Renal pelvis (tissue), 4 donors: ENCODE data around the gene FUT2. TPM values are rescaled to one million over a fixed set of nuclear protein-coding genes. Genes with fewer than 3 reads are reported as not detected.
"Not testable (repeated sequence)": the region's sequence is repeated elsewhere in the genome, so short reads cannot be mapped to it uniquely, and the experiment has no call there.

Source experiments
- DNase-seq: peaks from one replicate; pipeline ENCODE4 v3.0.0-alpha.2; 2013
- polyA plus RNA-seq, 3 donors: library from polyadenylated mRNA; unstranded; fragments of 120-200 nt; gene quantifications; one replicate each; pipeline ENCODE4 v1.2.1, GENCODE V29; 2013; ENCODE audit not compliant: insufficient read length in 3 of 3

FUT2 gene
- polyA plus RNA-seq, 3 donors: 2.4 to 5.8 (median 3.3) TPM

DNA sequence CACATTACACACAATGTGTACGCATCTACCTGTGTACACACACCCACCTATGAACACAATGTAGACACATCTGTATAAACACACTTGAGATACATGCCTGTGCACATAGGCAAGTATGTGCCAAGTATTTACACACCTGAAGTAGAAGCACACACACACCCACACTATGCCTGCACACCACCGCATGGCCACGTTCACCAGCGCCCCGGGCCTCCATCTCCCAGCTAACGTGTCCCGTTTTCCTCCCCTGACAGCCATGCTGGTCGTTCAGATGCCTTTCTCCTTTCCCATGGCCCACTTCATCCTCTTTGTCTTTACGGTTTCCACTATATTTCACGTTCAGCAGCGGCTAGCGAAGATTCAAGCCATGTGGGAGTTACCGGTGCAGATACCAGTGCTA, 6.9 kb downstream of the FUT2 start:
- DNase-seq: no peak

DNA sequence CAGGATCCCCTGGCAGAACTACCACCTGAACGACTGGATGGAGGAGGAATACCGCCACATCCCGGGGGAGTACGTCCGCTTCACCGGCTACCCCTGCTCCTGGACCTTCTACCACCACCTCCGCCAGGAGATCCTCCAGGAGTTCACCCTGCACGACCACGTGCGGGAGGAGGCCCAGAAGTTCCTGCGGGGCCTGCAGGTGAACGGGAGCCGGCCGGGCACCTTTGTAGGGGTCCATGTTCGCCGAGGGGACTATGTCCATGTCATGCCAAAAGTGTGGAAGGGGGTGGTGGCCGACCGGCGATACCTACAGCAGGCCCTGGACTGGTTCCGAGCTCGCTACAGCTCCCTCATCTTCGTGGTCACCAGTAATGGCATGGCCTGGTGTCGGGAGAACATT, 7.5 kb downstream of the FUT2 start:
- DNase-seq: no peak

DNA sequence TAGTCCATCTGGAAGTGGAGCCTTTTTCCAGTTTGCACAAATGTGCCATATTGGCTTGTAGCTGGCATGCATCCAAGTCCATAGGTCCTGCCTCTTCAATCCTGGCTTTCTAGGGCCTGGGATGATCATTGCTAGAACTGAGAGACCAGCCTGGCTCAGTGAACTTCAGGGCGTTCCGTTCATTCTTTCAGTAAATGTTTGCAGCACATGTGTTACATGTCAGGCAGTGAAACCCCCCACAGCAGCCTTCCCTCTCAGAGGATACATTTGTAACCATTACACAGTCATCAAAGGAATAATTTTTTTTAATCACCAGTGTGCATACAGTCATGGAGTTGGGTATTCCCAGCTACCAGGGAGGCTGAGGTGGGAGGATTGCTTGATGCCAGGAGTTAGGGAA, 9.7 kb downstream of the FUT2 start:
- DNase-seq: no peak

DNA sequence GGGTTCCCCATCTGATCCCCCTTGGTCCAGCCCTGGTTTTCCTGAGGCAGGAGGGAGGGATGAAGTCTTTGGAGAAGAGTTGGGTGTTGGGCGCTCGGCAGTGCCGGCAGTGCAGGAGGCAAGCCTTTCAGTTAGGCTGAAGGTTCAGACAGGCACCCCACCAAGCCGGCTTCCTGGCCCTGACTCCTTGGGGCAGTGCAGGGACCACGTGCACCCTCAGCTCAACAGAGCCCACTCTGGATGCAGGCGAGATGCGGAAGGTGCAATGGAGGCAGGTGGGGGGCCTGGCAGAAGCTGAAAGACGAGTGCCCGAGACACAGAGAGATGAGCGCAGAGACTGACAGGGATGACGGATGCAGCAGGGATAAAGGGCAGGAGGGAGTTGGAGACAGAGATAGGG, 12.7 kb downstream of the FUT2 start:
- no peak for DNase-seq

DNA sequence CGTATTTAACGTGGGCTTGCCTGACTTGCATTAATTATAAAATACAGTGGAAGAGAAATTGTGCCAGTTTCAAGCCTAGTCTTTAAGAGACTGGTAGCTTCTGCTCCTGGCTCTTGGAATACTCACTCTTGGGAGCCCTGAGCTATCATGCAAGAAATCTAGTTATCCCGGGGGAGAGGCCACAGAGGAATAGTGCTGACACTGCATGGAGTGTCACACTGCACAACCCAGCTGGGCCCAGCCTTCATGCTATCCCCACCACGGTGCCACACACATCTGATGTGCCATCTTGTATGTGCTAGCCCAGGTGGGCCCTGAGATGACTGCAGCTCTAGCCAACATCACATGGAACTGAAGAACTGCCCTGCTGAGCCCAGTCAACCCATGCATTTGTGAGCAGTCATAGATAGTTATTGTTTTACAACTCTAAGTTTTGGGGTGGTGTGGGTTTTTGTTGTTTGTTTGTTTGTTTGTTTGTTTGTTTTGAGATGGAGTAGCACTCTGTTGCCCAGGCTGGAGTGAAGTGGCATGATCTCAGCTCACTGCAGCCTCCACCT, 15.4 kb downstream of the FUT2 start:
- no peak for DNase-seq

DNA sequence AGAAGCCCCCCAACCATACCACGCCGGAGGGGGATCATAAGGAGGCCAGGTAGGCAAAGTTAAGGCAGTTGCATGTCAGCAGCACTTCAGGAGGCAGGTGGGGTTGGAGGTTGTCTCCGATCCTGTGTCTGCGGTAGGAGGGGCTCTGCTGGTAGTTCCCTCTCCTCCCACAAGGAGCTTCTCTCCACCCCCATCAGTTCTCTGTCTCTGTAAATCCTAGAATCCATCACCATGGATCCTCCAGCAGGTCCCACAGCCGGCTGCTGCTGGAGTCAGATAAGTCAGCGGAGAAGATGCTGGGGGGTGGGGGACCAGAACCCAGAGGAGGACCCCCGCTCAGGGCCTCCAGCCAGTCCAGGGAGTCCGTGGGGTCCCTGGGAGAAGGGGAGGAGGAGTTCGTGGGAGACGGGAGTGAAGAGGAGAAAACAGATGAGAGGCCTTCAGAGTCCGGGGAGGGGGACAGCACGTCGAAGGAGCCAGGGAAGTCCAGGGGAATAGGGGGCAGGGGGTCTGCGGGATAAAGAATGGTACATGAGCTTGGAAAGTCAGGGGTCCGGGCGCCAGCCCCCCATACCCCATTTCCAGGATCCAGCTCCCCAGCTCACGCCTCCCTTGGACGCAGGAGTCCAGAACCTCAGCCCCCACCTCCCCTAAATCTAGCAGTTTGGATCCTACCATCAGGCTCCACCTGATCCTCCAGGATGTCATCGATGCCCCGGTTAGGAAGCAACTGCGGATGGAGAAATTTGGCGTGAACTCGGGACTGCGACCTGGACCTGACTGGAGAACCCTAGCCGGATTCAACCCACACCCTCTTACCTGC, 17.5 kb downstream of the FUT2 start:
- no peak for DNase-seq

DNA sequence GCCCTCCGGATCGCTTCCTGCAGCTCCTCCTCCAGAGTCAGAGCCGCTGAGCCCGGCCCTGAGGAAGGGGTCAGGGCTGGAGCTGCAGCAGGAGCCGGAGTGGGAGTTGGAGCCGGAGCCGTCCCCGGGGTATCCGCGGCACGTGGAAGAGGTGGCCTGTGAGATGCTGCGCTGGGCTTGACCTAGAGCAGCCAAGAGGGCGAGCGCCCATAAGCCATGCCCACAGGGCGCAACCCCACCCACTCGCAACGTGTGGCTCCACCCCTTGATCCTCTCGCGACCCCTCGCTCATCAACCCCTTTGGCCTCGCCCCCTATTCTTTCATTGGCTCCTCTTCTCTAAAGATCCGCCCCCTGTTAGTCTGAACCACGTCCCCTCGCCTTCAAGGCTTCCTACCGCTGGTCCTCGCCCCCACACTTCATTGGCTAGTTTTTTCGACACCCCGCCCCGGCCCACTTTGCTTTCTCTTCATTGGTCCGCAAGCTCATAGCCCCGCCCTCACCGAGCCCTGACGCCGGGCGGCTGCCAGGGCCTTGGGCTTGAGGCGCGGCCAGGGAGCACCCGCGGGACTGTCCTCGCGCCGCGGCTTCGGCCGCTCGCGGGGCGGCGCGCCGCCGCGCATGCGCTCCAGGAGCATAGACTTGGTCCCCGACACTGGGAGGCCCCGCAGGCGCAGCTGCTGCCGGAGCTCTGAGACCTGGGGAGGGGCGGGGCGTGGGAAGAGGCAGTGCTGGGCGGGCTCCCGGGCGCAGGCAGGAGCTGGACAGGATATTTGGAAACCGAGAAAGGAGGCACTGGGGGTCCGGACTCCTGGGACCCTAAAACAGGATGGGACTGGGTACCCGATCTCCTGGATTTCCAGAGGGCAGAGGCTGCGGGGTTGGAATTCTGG, 18.3 kb downstream of the FUT2 start:
- peak; percentile 100 for DNase-seq

DNA sequence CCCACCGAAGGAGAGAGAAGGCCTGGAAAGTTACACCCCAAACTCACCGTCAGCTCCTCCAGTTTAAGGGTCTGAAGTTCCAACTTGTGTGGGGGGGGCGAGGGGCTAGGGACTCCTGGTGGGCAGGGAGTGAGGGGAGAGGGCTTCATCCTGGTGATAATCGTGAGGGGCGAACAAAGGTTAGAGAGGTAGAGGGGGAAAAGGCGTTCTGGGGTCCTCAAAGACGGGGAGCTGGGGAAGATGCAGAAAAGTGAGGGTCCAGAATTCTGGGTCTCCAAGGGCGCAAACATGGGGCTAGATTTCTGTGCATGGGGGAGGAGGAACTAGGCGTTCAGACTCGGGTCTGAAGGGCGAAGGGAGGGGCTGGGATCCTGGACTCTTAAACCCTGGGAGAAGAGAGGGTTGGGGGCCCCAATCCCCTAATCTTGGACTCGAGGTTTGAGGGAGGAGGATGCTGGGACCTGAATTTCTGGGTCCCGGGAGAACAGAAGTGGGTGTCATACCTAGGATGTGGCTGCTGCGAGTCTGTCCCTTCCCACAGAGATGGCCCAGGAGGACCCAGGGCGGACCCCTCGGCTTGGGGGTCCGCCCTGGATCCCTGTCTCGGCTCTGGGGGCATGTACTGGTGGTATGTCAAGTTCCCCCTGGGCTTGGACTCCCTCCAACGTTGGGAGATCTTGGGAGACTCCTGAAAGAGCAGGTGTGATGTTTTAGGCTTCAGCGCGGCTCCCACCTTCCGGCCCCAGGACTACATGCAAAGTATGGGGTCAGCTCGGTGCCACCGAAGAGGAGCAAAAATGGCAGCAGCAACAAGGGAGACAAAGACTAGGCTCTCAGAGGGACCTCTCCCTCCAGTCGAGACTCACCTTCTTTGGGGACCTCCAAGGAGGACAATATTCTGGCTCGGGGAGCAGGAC, 19.2 kb downstream of the FUT2 start:
- DNase-seq: no peak

DNA sequence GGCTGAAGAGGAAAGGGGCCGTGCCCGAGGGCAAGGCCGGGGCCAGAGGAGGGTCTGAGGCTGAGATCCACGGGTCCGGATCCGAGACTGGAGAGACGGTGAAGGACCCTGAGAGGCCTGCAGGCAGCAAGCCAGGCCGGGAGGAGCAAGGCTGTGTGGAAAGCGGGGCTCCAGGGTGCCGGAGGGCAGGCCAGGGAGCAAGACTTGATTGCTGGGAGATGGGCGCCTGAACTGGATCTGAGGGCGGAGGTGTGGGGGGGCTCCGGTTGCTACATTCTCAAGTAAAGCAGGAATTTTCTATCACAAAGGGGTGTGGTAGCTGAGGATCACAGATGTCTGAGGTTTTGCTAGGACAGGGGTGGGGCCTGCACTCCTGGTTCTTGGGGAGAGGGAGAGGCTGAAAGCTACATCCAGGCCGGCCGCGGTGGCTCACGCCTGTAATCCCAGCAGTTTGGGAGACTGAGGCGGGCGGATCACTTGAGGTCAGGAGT, 20.0 kb downstream of the FUT2 start:
- DNase-seq: no peak

DNA sequence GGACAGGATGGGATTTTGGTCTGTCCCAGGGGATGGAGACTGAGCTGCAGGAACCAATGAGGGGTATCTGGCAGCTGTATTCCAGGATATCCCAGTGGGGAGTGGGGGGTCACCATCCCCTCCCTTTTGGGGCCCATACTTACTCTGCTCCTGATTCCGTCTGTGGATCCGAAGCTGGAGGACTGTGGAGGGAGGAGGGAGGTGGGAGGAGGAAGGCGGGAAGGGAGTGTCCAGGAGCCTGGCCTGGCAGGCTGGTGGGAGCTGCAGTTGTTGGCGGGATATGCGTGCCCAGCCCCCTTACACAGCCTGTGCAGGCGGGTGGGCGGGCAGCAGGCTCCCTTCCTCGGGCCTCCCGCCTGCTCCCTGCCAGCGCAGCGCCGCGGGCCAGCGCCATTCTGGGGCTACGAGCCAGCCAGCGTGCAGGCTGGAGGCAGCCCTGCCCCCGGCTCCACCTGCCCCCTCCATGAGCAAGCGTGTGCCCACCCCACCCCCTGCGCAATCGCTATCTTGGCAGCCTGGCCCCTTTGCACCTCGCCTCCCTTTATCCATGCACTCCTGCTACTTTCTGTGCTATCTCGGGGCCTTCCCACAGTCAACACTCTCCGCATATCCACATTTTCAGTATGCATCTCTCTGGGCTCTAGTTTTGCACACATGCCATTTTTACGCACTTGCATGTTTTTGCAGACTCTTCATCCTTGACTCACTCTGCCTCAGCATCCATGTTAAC, 21.0 kb downstream of the FUT2 start:
- DNase-seq: no peak

DNA sequence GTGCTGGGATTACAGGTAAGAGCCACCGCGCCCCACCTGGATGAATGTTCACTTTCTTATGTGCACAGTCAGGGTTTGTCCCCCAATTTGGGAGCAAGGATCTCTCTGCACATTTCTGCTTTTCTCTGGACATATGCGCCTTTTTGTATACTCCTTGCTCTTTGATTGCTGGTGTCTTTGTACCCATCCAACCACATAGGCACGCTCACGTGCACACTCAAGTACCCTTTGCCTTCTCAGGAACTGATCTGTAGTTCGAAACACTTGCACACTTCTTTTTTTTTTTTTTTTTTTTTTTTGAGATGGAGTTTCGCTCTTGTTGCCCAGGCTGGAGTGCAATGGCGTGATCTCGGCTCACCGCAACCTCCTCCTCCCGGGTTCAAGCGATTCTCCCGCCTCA, 22.3 kb downstream of the FUT2 start:
- DNase-seq: not testable (repeated sequence)

DNA sequence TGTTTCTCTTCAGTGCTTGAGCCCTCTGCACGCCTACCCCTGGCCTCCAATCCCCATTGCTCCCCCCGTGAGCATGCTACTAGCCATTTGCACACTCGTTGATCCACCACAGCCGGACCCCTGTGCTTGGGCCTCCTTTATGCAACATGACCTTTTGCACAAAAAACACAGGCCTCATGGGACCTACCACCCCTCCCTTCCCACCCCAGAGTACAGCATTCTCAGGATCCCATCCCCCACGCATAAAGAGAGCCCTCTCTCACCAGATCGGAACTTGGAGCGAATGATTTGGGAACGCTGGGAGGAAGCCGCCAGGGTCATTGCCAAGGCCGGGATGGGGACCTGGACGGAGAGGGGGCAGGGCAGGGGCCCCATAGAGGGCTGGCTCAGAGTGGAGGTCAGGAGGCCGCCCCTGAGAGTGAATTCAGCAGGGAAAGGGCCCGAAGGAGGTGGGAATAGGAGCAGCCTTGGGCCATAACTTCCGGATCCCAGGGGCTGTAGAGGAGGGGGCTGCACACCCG, 23.0 kb downstream of the FUT2 start:
- no peak for DNase-seq

DNA sequence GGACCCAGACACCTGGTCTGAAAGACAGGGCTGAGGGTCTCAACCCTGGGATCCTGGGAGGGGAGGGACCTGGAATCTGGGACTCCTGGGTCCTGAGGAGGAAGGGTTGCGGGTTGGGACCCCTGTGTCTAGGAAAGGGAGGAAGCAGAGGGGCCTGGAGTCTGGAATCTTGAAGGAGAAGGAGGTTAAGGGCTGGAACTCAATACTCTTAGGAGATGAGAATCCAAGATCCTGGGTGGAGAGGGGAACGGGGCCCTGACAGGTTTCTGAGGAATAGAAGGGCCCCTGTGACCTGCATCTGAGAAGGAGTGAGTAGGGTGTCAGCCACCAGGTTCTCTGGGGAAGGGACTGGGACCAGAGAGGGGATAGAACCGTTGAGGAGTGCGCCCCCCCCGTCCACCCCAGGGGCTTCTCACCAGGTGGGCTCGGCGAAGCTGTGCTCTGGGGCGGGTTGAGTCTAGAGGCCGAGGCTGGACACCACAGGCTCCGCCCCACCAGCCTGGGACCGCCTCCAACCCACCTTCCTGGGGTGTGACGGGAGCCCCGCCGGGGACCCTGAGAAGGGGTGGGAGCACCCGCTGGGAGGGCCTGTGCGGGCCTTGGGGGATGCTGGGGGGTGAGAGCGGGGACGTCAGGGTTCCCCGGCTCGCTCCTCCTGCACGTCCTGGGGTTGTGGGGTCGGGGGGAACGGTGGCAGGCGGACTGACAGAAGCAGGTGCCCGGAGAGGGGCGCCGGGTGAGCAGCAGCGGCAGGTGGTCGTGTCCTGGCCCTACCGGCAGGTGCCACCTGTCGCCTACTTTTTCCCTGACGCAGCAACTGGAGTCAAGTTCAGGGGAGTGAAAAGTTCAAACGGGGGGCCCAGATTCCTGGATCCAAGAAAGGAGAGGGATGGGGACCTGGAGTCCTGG, 23.7 kb downstream of the FUT2 start, which contains the start of gene MAMSTR:
Gene MAMSTR, minus strand, starts transcription at position 463 of the 909 bp plus-strand sequence. CDS start 694 bp downstream, outside the sequence.
- no peak for DNase-seq

DNA sequence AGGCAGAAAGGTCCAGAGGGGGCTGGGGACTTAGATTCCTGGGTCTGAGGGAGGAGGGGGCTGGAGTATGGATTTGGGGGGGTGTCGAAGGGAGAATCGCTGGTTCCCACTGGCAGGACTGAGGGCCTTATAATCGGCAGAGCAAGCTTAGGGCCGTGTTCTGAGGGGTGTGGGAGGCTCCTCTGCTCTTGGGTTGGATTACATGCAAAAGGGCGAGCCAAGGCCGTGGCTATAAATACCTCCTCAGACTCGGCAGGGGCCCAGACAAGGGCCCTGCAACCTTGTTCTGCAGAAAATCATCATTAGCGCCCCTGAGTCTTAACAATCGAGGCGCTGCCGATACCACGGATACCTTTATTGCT, 24.5 kb downstream of the FUT2 start:
- DNase-seq: no peak

DNA sequence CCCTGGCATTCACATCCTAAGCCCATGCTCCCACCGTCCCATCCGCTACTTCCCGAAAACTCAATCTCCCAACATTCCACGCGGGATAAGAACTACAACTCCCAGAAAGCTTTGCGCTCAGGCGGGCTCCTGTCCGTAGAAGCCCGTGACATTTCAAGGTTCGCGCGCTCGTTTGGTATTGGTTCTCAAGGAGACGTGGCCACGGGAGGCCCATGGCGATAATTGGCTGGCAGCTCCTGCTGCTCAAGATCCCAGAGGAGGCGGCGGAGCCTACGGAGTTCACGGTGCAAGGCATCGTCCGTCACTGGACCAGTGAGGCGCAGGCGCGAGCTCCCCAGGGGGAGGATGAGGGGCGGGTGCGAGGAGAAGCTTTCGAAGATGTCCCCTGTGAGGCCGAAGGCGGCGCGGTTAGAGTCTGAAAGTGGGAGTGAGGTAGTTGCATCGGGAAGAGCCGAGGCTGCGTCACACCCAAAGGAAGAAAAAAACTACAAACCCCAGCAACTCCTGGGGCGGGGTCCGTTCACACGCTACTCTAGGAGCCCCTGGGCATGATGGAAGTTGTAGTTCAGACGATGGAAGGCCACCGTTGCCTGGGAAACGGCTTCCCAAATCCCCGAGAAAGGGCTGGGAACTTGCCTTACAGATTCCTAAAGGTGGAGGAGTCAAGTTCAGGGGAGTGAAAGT, 25.0 kb downstream of the FUT2 start:
- DNase-seq: peak; percentile 100

DNA sequence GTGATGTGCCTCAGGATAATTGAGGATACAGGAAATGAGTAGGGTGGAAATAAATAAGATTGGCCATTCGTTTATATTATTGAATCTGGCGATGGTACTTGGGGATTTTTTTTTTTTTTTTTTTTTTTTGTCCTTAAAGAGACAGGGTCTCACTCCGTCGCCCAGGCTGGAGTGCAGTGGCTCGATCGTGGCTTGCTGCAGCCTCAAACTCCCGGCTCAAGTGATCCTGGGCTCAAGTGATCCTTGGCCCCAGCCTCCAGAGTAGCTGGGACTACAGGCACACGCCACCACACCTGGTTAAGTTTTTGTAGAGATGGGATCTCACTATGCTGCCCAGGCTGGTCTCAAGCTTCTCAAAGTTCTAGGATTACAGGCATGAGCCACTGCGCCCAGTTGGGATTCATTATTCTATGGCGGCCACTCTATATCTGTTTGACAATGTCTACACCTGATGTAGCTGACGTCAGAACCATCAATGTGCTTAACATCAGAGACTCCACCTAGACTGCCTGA, 26.5 kb downstream of the FUT2 start:
- no peak for DNase-seq

DNA sequence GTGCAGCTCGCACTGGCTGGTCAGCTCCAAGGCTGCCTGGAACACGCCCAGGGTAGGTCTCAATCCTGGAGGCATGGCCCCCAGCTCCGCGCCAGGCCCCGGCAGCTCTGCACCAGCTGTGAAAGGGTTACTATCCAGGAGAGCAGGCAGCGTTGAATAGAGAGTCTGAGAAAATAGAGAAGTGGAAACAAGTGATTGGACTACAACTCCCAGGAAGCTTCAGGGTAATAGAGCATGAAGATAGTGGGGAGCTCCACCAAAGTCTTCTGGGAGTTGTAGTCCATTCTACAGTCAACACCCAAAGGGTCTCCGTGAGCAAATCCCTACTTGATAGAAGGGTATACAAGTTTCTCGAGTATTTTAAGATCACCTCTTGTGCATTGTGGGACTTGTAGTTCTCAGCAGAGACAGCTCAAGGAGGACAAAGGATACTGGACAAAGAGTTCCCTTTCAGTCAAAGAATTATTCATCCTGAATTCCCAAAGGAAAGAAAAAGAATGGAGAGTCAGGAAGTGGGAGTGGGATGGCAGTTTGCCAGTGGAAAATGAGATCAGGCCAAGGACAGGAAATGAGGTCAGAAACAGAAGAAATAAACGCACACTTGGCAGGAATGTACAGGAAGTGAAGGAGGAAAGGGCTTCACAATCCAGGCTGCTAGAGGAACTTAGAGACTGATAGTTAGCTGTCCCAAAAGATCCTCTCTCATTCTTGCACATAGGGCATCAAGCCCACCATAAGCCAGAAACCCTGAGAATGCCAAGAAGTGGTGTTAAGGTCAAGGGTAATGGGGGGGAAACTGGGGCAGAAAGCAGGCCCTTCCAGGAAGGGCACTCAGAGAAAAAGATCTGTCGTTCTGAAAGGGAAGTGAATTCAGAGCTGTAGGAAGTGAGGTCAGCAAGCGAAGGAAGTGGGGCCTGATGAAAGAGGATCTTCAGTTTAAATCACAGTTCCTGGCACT, 29.3 kb downstream of the FUT2 start:
- DNase-seq: peak; percentile 88
